HepG2 (cell line): ENCODE results near the gene HSF4. TPM values are rescaled to one million over a fixed set of nuclear protein-coding genes. Genes with fewer than 3 reads are reported as not detected.
A peak's percentile ranks its signal among the peaks of the same experiment; 100 is the strongest.

ENCODE experiments used
- AGO2 ChIP-seq: fragments of 200-400 bp; formaldehyde crosslinking; optimal IDR thresholded peaks from 2 replicates; pipeline ENCODE3; 2017; ENCODE audit warnings: mild to moderate bottlenecking, low read depth, low read length, moderate library complexity
- ATF1 ChIP-seq: IDR thresholded peaks from 2 replicates; pipeline ENCODE4 v1.6.1; 2016; ENCODE audit warnings: mild to moderate bottlenecking, control low read depth
- KDM1A ChIP-seq: IDR thresholded peaks from 2 replicates; pipeline ENCODE4 v1.6.1; 2016; ENCODE audit warnings: missing compliant biosample characterization
- MIER3 ChIP-seq: IDR thresholded peaks from 2 replicates; pipeline ENCODE4 v1.6.1; 2016; ENCODE audit warnings: missing compliant biosample characterization, borderline replicate concordance
- NR2C2 ChIP-seq: sonication (generic); formaldehyde crosslinking; IDR thresholded peaks from 2 replicates; pipeline ENCODE4 v1.4.0; 2020; ENCODE audit warnings: missing genetic modification reagents, mild to moderate bottlenecking, moderate library complexity, borderline replicate concordance
- PRDM15 ChIP-seq: sonication (generic); formaldehyde crosslinking; IDR thresholded peaks from 2 replicates; pipeline ENCODE4 v1.4.0; 2020; ENCODE audit warnings: missing genetic modification reagents
- RBM22 ChIP-seq: fragments of 200-400 bp; formaldehyde crosslinking; optimal IDR thresholded peaks from 2 replicates; pipeline ENCODE3; 2017; ENCODE audit warnings: mild to moderate bottlenecking, low read length, moderate library complexity
- SAP130 ChIP-seq: IDR thresholded peaks from 2 replicates; pipeline ENCODE4 v1.6.1; 2016; ENCODE audit warnings: low read depth
- SNAI1 ChIP-seq: sonication (generic); formaldehyde crosslinking; IDR thresholded peaks from 2 replicates; pipeline ENCODE4 v1.5.0; 2020; ENCODE audit warnings: mild to moderate bottlenecking, missing genetic modification reagents, borderline replicate concordance
- UBTF ChIP-seq: sonication (generic); formaldehyde crosslinking; IDR thresholded peaks from 2 replicates; pipeline ENCODE4 v1.4.0; 2020; ENCODE audit warnings: mild to moderate bottlenecking, missing genetic modification reagents
- ZNF260 ChIP-seq: sonication (generic); formaldehyde crosslinking; IDR thresholded peaks from 2 replicates; pipeline ENCODE4 v1.4.0; 2020; ENCODE audit warnings: missing genetic modification reagents, low read depth, mild to moderate bottlenecking, borderline replicate concordance
- ZNF432 ChIP-seq: sonication (generic); formaldehyde crosslinking; IDR thresholded peaks from 2 replicates; pipeline ENCODE4 v1.5.0; 2020; ENCODE audit warnings: missing genetic modification reagents, mild to moderate bottlenecking, borderline replicate concordance
- ZNF501 ChIP-seq: sonication (generic); formaldehyde crosslinking; IDR thresholded peaks from 2 replicates; pipeline ENCODE4 v1.5.1; 2020; ENCODE audit warnings: mild to moderate bottlenecking, moderate library complexity, missing genetic modification reagents
- ZNF720 ChIP-seq: sonication (generic); formaldehyde crosslinking; IDR thresholded peaks from 2 replicates; pipeline ENCODE4 v1.4.0; 2020; ENCODE audit warnings: missing genetic modification reagents
- polyA plus RNA-seq, 8 experiments: library from polyadenylated mRNA; depleted of rRNA in 3 of 8; stranded (reverse) in 7 of 8; unstranded in 1 of 8; fragments of >200 nt; fragmentation: Illumina TruSeq in 4 of 8; extraction: Trizol in 4 of 8; gene quantifications; 2 replicates each; pipeline versions ENCODE4 v1.2.1 to v1.2.3, GENCODE V29; 2011 to 2016; ENCODE audit warnings: low read depth in 4 of 8, missing spikeins in 1 of 8, mixed read lengths in 1 of 8; ENCODE audit not compliant: insufficient read depth in 1 of 8
- total RNA-seq, 5 experiments: library from RNA; depleted of rRNA; stranded (reverse); fragments of >200 nt; fragmentation: Illumina TruSeq; extraction: Trizol; gene quantifications; 2 replicates each; pipeline ENCODE4 v1.2.3, GENCODE V29; 2016; ENCODE audit warnings: low read depth in 1 of 5
- TF ChIP-seq, protein P1 (sequence below): sonication (generic); formaldehyde crosslinking; IDR thresholded peaks from 2 replicates; pipeline ENCODE4 v1.4.0; 2020; ENCODE audit warnings: missing genetic modification reagents, borderline replicate concordance
- TF ChIP-seq, protein P2 (sequence below): sonication (generic); formaldehyde crosslinking; IDR thresholded peaks from 2 replicates; pipeline ENCODE4 v1.5.1; 2020; ENCODE audit warnings: missing genetic modification reagents, mild to moderate bottlenecking, borderline replicate concordance

Gene HSF4
- total and polyA plus RNA-seq, 2 of the 13 experiments (the other 11 are each of a cell fraction or from before 2014, with no cell fraction given) = 3.5 to 16.9 TPM

DNA sequence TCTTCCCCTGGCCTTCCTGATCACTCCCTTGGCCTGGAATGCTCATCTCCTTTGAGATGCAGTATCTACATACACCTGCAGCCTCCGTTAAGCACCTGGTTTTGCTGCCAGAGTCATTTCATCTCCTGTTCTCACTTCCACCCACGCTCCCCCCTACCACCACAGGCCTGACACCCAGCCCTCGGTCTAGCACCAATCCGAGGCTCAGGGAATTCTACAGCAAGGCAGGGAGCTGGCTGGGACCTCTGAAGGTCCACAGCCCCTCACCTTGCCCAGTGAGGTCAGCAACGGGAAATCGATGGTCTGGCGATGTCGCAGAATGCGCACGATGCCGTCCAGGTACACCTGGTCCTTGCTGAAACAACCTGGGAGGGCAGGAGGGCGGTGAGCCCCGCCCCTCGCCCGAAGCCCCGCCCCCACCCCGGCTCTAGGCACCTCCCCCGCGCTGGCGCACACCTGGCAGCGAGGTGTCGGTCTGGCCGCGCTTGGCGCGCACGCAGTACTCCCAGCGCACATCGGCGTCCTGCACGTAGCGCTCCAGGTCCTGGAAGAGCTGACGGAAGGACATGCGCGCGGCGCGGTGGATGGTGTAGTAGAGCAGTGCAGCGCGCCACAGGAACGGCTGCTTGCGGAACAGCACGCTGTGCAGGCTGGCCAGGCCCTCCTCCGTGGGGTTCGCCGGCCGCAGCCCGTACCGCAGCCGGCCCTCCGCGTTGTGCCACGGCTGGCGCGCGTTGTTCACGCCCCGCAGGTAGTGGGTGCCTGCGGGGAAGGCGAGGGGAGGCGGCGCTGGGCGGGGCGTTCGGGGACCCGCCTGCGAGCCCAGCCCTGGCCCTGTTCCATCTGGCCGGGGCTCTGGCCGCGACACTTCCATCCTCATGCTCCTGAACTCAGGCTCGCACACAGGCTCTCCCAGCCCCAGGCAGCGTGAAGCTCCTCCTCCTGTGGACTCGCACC is 13.5 kb downstream of the HSF4 start (continued):
- peak; percentile 61; the same call in 1 of the 2 replicates for TF ChIP-seq MIER3 (CRISPR knock-in tag)
- TF ChIP-seq SNAI1 (CRISPR knock-in tag) = no peak
- TF ChIP-seq AGO2 = peak; percentile 73
- TF ChIP-seq ZNF720 (CRISPR knock-in tag) = no peak
- no peak for TF ChIP-seq ZNF432
- no peak for TF ChIP-seq PRDM15
- peak; percentile 38 for TF ChIP-seq ZNF501
- TF ChIP-seq, protein P1, sequence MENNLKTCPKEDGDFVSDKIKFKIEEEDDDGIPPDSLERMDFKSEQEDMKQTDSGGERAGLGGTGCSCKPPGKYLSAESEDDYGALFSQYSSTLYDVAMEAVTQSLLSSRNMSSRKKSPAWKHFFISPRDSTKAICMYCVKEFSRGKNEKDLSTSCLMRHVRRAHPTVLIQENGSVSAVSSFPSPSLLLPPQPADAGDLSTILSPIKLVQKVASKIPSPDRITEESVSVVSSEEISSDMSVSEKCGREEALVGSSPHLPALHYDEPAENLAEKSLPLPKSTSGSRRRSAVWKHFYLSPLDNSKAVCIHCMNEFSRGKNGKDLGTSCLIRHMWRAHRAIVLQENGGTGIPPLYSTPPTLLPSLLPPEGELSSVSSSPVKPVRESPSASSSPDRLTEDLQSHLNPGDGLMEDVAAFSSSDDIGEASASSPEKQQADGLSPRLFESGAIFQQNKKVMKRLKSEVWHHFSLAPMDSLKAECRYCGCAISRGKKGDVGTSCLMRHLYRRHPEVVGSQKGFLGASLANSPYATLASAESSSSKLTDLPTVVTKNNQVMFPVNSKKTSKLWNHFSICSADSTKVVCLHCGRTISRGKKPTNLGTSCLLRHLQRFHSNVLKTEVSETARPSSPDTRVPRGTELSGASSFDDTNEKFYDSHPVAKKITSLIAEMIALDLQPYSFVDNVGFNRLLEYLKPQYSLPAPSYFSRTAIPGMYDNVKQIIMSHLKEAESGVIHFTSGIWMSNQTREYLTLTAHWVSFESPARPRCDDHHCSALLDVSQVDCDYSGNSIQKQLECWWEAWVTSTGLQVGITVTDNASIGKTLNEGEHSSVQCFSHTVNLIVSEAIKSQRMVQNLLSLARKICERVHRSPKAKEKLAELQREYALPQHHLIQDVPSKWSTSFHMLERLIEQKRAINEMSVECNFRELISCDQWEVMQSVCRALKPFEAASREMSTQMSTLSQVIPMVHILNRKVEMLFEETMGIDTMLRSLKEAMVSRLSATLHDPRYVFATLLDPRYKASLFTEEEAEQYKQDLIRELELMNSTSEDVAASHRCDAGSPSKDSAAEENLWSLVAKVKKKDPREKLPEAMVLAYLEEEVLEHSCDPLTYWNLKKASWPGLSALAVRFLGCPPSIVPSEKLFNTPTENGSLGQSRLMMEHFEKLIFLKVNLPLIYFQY (CRISPR knock-in tag) = no peak
- TF ChIP-seq RBM22 = no peak
- TF ChIP-seq NR2C2 (CRISPR knock-in tag) = no peak
- TF ChIP-seq ZNF260 (CRISPR knock-in tag) = no peak
- TF ChIP-seq SAP130 (CRISPR knock-in tag) = peak; percentile 80
- TF ChIP-seq UBTF = peak; percentile 85
- TF ChIP-seq ATF1 (CRISPR knock-in tag) = no peak
- 0 out of 2 replicates have a peak, but pooled peaks have one; percentile 25 for TF ChIP-seq KDM1A (CRISPR knock-in tag)
- TF ChIP-seq, protein P2, sequence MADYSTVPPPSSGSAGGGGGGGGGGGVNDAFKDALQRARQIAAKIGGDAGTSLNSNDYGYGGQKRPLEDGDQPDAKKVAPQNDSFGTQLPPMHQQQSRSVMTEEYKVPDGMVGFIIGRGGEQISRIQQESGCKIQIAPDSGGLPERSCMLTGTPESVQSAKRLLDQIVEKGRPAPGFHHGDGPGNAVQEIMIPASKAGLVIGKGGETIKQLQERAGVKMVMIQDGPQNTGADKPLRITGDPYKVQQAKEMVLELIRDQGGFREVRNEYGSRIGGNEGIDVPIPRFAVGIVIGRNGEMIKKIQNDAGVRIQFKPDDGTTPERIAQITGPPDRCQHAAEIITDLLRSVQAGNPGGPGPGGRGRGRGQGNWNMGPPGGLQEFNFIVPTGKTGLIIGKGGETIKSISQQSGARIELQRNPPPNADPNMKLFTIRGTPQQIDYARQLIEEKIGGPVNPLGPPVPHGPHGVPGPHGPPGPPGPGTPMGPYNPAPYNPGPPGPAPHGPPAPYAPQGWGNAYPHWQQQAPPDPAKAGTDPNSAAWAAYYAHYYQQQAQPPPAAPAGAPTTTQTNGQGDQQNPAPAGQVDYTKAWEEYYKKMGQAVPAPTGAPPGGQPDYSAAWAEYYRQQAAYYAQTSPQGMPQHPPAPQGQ = 0 out of 2 replicates have a peak, but pooled peaks have one; percentile 52
